Activated CD4-positive, alpha-beta T cell treated with anti-CD3 and anti-CD28 coated beads, Interleukin-2, amount 50 U/mL, for 48 hours (primary cell): ENCODE data around the gene NUTM2B.
"Not testable (repeated sequence)": the region's sequence is repeated elsewhere in the genome, so short reads cannot be mapped to it uniquely, and the experiment has no call there.

Source experiments
- DNase-seq, 2 experiments: peaks; one replicate each; pipeline ENCODE4 v3.0.0-alpha.2; 2020

The NUTM2B gene

GRCh38 chr10:79702927-79703326 lies at the start of gene NUTM2B:
NUTM2B (plus strand) TSS chr10:79703227; CDS start chr10:79703610, 383 bp downstream.
- DNase-seq = not testable (repeated sequence)

GRCh38 chr10:79663287-79663686 lies 39.7 kb upstream of the NUTM2B start:
- not testable (repeated sequence) for DNase-seq

- not testable (repeated sequence) for DNase-seq
Measured at GRCh38 chr10:79664686-79665085, 38.3 kb upstream of the NUTM2B start.

DNA sequence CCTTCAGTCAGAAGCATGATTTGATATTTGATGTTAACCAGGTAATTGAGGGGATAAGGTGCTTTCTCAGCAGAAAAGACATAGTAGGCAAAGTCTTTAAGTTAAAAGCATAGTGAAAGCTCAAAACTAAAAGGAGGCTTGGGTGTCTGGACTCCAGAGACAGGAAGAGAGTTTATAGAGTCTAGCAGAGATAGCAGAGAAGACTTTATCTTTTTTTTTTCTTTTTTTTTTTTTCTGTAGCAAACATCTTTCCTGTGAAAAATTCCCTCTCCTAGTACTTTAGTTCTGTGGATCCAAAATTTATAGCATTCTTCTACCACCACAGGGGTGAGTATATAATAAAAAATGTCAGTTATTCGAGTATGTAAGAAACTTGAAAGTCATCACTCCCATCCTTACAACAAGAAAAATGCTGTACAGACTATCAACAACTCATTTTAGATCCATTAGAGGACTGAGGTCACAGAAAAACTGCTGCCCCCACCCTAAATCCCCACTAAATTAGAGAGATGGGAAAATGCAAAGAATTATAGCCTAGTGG lies 33.7 kb upstream of the NUTM2B start:
- DNase-seq = not testable (repeated sequence)

- DNase-seq = peak in 1 of 2 experiments; percentile 7
Measured at GRCh38 chr10:79674878-79675277, 28.1 kb upstream of the NUTM2B start.

DNA sequence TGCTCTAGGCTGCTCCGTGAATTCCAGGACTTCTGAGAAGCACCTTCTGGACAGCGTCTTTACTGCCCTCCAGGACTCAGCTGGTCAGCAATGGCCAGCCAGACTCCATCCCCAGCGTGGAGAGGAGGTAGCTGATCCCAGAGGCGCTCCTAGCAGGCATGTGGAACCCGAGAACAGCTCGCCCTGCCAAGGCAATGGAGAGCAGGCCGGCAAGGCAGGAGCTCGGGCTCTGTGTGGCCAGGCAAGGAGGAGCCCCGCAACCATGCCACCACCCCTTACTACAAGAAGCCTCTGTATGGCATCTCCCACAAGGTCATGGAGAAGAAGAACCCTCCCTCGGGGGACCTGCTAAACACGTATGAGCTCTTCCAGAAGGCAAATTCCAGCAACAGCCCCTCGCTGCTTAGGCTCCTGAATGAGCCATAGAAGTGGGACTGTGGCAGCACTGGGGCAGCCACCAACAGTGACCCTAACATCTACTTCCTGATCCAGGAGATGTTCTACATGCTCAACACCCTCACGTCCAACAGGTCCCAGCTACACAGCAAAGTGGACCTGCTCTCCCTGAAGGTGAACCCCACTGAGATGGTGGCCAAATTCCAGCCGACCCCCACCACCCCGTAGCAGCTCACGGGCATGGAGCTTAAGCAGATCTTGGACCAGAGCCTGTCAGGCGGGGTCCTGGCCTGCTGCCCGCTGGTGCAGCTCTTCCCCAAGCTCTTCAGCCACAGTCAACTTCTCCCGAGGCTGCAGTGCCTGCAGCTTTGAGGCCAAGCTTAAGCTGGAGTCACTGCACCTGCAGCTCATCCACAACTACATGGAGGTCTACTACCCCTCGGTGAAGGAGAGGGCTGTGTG lies 19.8 kb upstream of the NUTM2B start:
- not testable (repeated sequence) for DNase-seq

DNA sequence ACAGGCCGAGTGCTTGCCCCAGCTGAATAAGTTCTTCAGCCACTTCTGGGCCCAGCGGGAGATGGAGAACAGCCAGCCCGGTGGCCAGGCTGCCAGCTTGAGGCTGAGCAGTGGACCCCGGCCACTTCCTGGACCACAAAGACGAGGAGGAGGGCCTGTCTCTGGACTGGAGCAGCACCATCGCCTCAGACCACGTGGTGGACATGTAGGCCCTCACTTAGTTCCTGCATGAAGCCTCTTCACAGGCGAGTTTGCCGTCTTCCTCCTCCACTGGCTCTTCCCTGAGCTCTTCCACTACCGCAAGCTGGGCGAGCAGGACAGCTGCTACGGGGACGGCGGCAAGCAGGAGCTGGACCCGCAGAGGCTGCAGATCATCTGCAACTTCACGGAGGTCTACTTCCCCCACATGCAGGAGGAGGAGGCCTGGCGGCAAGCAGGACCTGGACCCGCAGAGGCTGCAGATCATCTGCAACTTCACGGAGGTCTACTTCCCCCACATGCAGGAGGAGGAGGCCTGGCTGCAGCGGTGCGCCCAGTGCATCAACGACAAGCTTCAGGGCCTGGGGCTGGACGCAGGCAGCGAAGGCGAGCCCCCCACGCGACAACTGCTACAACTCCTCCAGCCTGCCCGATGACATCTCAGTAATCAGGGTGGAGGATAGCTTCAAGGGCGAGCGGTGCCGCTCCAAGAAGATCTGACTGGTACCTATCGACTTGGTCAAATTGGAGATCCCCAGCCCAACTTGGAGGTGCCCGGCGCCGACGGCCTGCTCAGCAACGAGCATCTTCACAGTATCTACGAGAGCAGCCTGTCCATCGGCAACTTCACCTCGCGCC lies 18.9 kb upstream of the NUTM2B start:
- not testable (repeated sequence) for DNase-seq

GRCh38 chr10:79685044-79685685 lies 17.9 kb upstream of the NUTM2B start:
- peak; percentile 27 to 47 for DNase-seq

DNA sequence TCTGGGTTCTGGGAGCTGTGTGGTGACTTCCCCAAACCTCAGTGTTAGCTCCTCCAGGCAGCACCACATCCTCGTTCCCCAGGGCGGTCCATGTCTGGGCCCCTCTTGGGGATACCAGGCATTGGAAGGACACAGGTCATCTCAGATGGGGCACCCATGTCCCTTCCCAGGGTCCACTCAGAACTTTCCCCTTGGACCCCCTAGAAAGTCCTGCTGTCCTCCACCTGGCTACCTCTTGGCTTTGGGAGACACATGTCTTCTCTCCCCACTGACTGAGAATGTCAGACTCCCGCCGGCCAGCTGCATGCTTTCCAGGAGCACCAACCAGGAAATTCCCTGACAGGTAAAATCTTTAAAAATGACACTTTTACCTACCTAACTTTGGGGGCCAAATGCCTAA lies 16.4 kb upstream of the NUTM2B start:
- DNase-seq = not testable (repeated sequence)

- DNase-seq = not testable (repeated sequence)
Measured at GRCh38 chr10:79687406-79688150, 15.4 kb upstream of the NUTM2B start.

DNA sequence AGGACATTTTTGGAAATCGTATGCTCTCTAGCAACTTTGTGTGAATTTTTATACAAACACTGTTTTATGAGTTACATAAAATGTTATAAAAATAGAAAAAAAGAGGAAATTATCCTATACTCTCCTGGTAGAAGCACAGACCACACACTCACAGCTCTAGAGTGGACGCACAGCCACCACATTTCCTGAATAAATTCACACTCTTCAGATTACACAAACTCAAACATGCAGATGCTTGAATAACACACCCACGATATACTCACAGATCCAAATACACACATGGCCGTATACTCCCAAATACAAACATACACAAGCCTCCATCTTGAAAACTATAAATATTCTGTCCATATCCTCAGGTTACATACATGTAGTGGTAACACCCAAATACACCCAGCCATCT lies 14.2 kb upstream of the NUTM2B start:
- not testable (repeated sequence) for DNase-seq

GRCh38 chr10:79696596-79696995 lies 6.4 kb upstream of the NUTM2B start:
- DNase-seq = not testable (repeated sequence)

- DNase-seq = not testable (repeated sequence)
Measured at GRCh38 chr10:79697141-79697540, 5.9 kb upstream of the NUTM2B start.

DNA sequence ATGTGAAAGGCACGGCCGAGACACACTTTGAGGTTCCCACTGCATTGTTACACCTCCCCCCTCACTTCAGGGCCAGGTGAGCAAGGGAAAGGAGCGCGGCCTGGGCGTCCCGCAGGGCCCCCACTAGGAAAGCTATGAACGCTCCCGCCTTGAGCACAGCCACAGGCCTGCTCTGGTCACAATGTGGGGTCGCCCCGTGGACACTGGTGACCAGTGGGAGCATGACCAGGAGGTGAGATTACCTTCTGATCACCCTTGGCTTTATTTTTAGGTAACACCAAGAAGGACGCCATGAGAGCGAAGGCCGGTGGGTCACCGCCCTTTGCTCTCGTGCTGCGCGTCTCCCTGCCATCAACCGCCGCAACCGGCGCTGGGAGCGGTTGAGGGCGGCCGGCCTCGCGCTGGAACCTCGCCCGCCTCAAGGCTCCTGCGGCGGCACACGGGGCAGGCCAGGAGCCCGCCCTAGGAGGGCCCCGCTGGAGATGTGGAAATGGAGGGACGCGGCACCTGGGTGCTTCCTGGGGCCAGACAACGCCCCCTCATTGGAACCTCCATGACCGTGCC lies 2.6 kb upstream of the NUTM2B start:
- DNase-seq = not testable (repeated sequence)

- DNase-seq = not testable (repeated sequence)
Measured at GRCh38 chr10:79707017-79707416, 4.0 kb downstream of the NUTM2B start.

DNA sequence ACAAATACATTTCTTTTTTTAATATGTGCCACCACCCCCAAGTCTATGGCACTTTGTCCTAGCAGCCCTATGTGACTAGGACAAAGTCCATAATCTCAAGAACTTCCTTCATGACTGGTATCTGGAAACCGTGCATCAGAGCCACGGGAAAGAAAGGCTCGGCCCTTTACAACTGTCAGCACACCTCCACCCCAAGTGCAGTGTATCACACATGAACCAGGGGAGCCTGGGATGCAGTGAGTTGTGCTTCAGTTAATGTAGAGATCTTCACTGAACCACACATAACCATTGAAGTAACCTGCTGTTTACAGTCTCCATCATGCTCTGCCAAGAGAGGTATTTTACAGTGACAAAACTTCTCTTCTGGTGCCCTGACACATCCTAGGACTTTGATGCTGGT lies 11.9 kb downstream of the NUTM2B start:
- DNase-seq = not testable (repeated sequence)

- DNase-seq = not testable (repeated sequence)
Measured at GRCh38 chr10:79716917-79717579, 14.0 kb downstream of the NUTM2B start.

DNA sequence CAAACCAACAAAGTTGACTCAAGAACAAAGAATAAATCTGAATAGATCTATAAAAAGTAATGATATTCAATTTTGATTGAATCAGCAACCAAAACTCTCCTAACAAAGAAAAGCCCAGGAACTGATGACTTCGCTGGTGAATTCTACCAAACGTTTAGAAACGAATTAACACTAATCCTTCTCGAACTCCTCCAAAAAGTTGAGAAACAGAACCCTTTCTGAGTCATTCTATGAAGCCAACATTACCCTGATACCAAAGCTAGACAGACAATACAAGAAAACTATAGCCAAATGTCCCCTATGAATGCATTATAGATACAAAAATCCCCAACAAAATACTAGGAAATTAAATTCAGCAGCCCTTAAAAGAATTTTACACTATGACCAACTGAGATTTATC lies 17.0 kb downstream of the NUTM2B start:
- not testable (repeated sequence) for DNase-seq

DNA sequence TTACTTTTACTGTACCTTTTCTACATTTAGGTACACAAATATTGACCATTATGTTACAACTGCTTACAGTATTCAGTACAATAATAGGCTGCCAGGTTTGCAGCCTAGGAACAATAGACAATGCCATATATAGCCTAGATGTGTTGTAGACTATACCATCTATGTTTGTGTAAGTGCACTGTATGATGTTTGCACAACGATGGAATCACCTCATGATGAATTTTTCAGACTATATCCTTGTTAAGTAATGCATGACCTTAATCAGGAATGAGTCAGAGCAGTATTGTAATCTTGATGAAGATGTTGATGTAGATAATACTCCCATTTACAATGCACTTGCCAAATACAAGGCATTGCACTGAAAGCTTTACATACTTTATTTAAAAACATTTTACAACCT lies 23.6 kb downstream of the NUTM2B start:
- not testable (repeated sequence) for DNase-seq

GRCh38 chr10:79744844-79745243 lies 41.8 kb downstream of the NUTM2B start:
- DNase-seq = not testable (repeated sequence)

- not testable (repeated sequence) for DNase-seq
Measured at GRCh38 chr10:79748510-79748909, 45.5 kb downstream of the NUTM2B start.
